Ovary (tissue), 9 donors: ENCODE results near the gene RABGAP1L. TPM values are rescaled to one million over a fixed set of nuclear protein-coding genes. Genes with fewer than 3 reads are reported as not detected.

Source experiments
- DNase-seq, 5 donors: peaks; one replicate each; pipeline ENCODE4 v3.0.0-alpha.2; 2019 to 2020
- H3K27ac ChIP-seq, 2 donors: fragments of 200-600 bp; one replicate each; pipeline versions ENCODE4 v1.5.1 to v1.8.0; 2019 to 2022
- H3K27me3 ChIP-seq: fragments of 200-600 bp; one replicate; pipeline ENCODE4 v1.8.0; 2022
- H3K36me3 ChIP-seq: fragments of 200-600 bp; sonication (generic); one replicate; pipeline ENCODE4 v1.5.1; 2019
- H3K4me1 ChIP-seq: one replicate; pipeline ENCODE4 v1.8.1; 2013; ENCODE audit warnings: mild to moderate bottlenecking, moderate library complexity; ENCODE audit not compliant: insufficient read depth
- H3K4me3 ChIP-seq: fragments of 200-600 bp; sonication (generic); one replicate; pipeline ENCODE4 v1.5.1; 2017
- H3K9me3 ChIP-seq, 2 donors: fragments of 200-600 bp in 1 of 2; sonication (generic) in 1 of 2; one replicate each; pipeline versions ENCODE4 v1.5.1 to v1.8.1; 2013 to 2019; ENCODE audit warnings: mild to moderate bottlenecking in 1 of 2, moderate library complexity in 1 of 2
- CTCF ChIP-seq, 3 donors: fragments of 450-650 bp in 2 of 3; fragments of 200-600 bp in 1 of 3; IDR thresholded peaks; one replicate each; pipeline versions ENCODE4 v1.5.1 to v1.8.0; 2016 to 2022; ENCODE audit warnings: antibody characterized with exemption in 3 of 3, mild to moderate bottlenecking in 1 of 3
- EP300 ChIP-seq: sonication (generic); formaldehyde crosslinking; IDR thresholded peaks from one replicate; pipeline ENCODE4 v1.6.1; 2017; ENCODE audit warnings: antibody characterized with exemption
- POLR2A ChIP-seq: fragments of 450-650 bp; IDR thresholded peaks from one replicate; pipeline ENCODE4 v1.6.1; 2017; ENCODE audit warnings: antibody characterized with exemption, mild to moderate bottlenecking, moderate library complexity
- WGBS, 3 donors: extraction: QIAGEN DNeasy Blood & Tissue Kit in 1 of 3; methylation state at CpG; one replicate each; pipeline versions ENCODE4 v1.1.5 to v1.1.7; 2013 to 2017; 5-methylcytosine and 5-hydroxymethylcytosine counted together
- intact Hi-C, 4 donors: fragments of 100-400 bp; cut with DNase I; formaldehyde crosslinking; loops; one replicate each; pipeline versions ENCODE4 v1.11.0 to v1.15.1; 2022 to 2023
- polyA plus RNA-seq, 2 donors: library from polyadenylated mRNA; stranded (reverse); fragments of 200-250 nt in 1 of 2; fragments of 350-450 nt in 1 of 2; fragmentation: Illumina TruSeq in 1 of 2; extraction: RNeasy Lipid Tissue Mini Kit (QIAGEN cat#74804) in 1 of 2; gene quantifications; one replicate each; pipeline ENCODE4 v1.2.3, GENCODE V29; 2013 to 2014
- total RNA-seq, 7 donors: library from RNA; depleted of rRNA in 2 of 7; stranded (reverse); fragments of >200 nt in 2 of 7; fragmentation: NEBNext Ultra II Directional in 3 of 7; extraction: Animal tissue kit (Norgen Biotek cat#: 25700) in 3 of 7; gene quantifications; one replicate each; pipeline versions ENCODE4 v1.1.0 to v1.2.4, GENCODE V29; 2016 to 2023
- donor health status: DM: no; HTN: no; CAD: no; lungs with moderate emphysema.
- donor health status: DM: no; HTN: no; CAD: no.
- donor health status: Bipolar disorder and iron deficiency.
- donor health status: DM: yes; HTN: yes; CAD: no.
- donor health status: DM: no; HTN: no; CAD: no.
- donor health status: DM: yes; HTN: yes; CAD: no.

The RABGAP1L gene
- total and polyA plus RNA-seq, 9 donors, result 17.1 to 56.5 (median 43.6) TPM

- intact Hi-C loops, result loop anchor here in 1 of 4 donors (10.0 kb wide), 1 partner anchor 1331 kb away; no protein-coding TSS in a partner anchor
- Histone ChIP-seq H3K36me3 (no peaks in the 10 kb centered on the region), H3K4me3 (no peak overlapping the region), H3K27me3 (no peaks in the 10 kb centered on the region), H3K9me3 (no peaks in the 10 kb centered on the region), H3K4me1 (no peaks in the 10 kb centered on the region), H3K27ac (no peak overlapping the region)
- WGBS, 3 donors, result 65 to 79% (median 75%) methylated on average over 2 of the region's 2 CpGs
- DNase-seq, result no peak
- TF ChIP-seq EP300 (no peak), POLR2A (no peak), CTCF (IDR thresholded peaks at IDR 0.05) (no peak)
These were observed 586.9 kb downstream of the RABGAP1L start for GRCh38 chr1:174746024-174746808.

GRCh38 chr1:174747613-174748012 is 588.3 kb downstream of the RABGAP1L start:
- Histone ChIP-seq H3K36me3 (no peaks in the 10 kb centered on the region), H3K4me1 (no peaks in the 10 kb centered on the region), H3K27ac (no peak overlapping the region), H3K27me3 (no peaks in the 10 kb centered on the region), H3K4me3 (no peak overlapping the region), H3K9me3 (no peaks in the 10 kb centered on the region)
- TF ChIP-seq POLR2A (no peak), EP300 (no peak), CTCF (IDR thresholded peaks at IDR 0.05) (no peak)
- intact Hi-C loops, result loop anchor here in 1 of 4 donors (10.0 kb wide), 1 partner anchor 1333 kb away; no protein-coding TSS in a partner anchor
- no peak for DNase-seq

GRCh38 chr1:174748586-174748985 is 589.3 kb downstream of the RABGAP1L start:
- no peaks in the 10 kb centered on the region for H3K4me1 ChIP-seq
- no peak overlapping the region for H3K4me3 ChIP-seq
- intact Hi-C loops, result loop anchor here in 1 of 4 donors (10.0 kb wide), 1 partner anchor 1334 kb away; no protein-coding TSS in a partner anchor
- TF ChIP-seq EP300 (no peak), POLR2A (no peak), CTCF (IDR thresholded peaks at IDR 0.05) (no peak)
- H3K36me3 ChIP-seq, result no peaks in the 10 kb centered on the region
- WGBS, 3 donors, result 91 to 94% (median 93%) methylated on average over 7 of the region's 7 CpGs
- no peak overlapping the region for H3K27ac ChIP-seq
- H3K27me3 ChIP-seq, result no peaks in the 10 kb centered on the region
- DNase-seq, result no peak
- no peaks in the 10 kb centered on the region for H3K9me3 ChIP-seq

- no peak for DNase-seq
- Histone ChIP-seq H3K4me1 (no peaks in the 10 kb centered on the region), H3K9me3 (no peaks in the 10 kb centered on the region), H3K36me3 (no peaks in the 10 kb centered on the region), H3K27me3 (no peaks in the 10 kb centered on the region), H3K4me3 (no peak overlapping the region), H3K27ac (no peak overlapping the region)
- 87 to 94% (median 89%) methylated on average over 1 of the region's 1 CpG for WGBS, 3 donors
- no peak for TF ChIP-seq EP300
- no peak for TF ChIP-seq POLR2A
- no peak for TF ChIP-seq CTCF (IDR thresholded peaks at IDR 0.05)
- intact Hi-C loops, result no loop called here
These were observed 593.8 kb downstream of the RABGAP1L start for GRCh38 chr1:174753131-174753530.
